Superior temporal gyrus (tissue), 1 donor: ENCODE data around the gene POLDIP2.
A peak's percentile ranks its signal among the peaks of the same experiment; 100 is the strongest.

ENCODE experiments used
- DNase-seq: peaks from one replicate; pipeline ENCODE4 v3.0.0-alpha.2; 2016; ENCODE audit errors: extremely low spot score

POLDIP2 gene

GRCh38 chr17:28357061-28357900 lies at the start of gene POLDIP2:
Gene POLDIP2 (minus strand): TSS chr17:28357527. CDS start chr17:28357448, 79 bp downstream.
- DNase-seq: peak; percentile 96

- DNase-seq: peak; percentile 48
Measured at GRCh38 chr17:28406473-28406814, 49.1 kb upstream of the POLDIP2 start.

- DNase-seq: peak; percentile 60
Measured at GRCh38 chr17:28405632-28406472, 48.5 kb upstream of the POLDIP2 start, which contains the start of gene SLC46A1. Gene SLC46A1 (minus strand): TSS chr17:28406212. CDS start chr17:28406114, 98 bp downstream.

GRCh38 chr17:28404812-28405570 lies 47.7 kb upstream of the POLDIP2 start:
- no peak for DNase-seq

- DNase-seq: no peak
Measured at GRCh38 chr17:28404461-28404811, 47.1 kb upstream of the POLDIP2 start.

GRCh38 chr17:28404007-28404406 lies 46.7 kb upstream of the POLDIP2 start:
- DNase-seq: no peak

- DNase-seq: no peak
Measured at GRCh38 chr17:28402844-28403243, 45.5 kb upstream of the POLDIP2 start.

- no peak for DNase-seq
Measured at GRCh38 chr17:28402224-28402630, 44.9 kb upstream of the POLDIP2 start.

GRCh38 chr17:28399808-28400207 lies 42.5 kb upstream of the POLDIP2 start:
- no peak for DNase-seq

- DNase-seq: no peak
Measured at GRCh38 chr17:28398280-28398981, 41.1 kb upstream of the POLDIP2 start.

- no peak for DNase-seq
Measured at GRCh38 chr17:28397687-28398279, 40.5 kb upstream of the POLDIP2 start.

GRCh38 chr17:28397275-28397674 lies 39.9 kb upstream of the POLDIP2 start:
- DNase-seq: no peak

- DNase-seq: no peak
Measured at GRCh38 chr17:28396635-28397239, 39.4 kb upstream of the POLDIP2 start.

- DNase-seq: no peak
Measured at GRCh38 chr17:28395968-28396367, 38.6 kb upstream of the POLDIP2 start.

- DNase-seq: no peak
Measured at GRCh38 chr17:28395426-28395825, 38.1 kb upstream of the POLDIP2 start.

GRCh38 chr17:28394337-28395116 lies 37.2 kb upstream of the POLDIP2 start:
- no peak for DNase-seq

GRCh38 chr17:28392491-28392890 lies 35.2 kb upstream of the POLDIP2 start:
- no peak for DNase-seq

GRCh38 chr17:28391401-28391800 lies 34.1 kb upstream of the POLDIP2 start:
- DNase-seq: no peak

GRCh38 chr17:28390984-28391383 lies 33.7 kb upstream of the POLDIP2 start:
- no peak for DNase-seq

- DNase-seq: no peak
Measured at GRCh38 chr17:28390563-28390962, 33.2 kb upstream of the POLDIP2 start.
